HepG2 (cell line): Measurements from ENCODE around the gene PPP1R1B. TPM values are rescaled to one million over a fixed set of nuclear protein-coding genes. Genes with fewer than 3 reads are reported as not detected.

Experiments used
- AGO2 ChIP-seq: fragments of 200-400 bp; formaldehyde crosslinking; optimal IDR thresholded peaks from 2 replicates; pipeline ENCODE3; 2017; ENCODE audit warnings: mild to moderate bottlenecking, low read depth, low read length, moderate library complexity
- CCAR2 ChIP-seq: fragments of 200-400 bp; formaldehyde crosslinking; optimal IDR thresholded peaks from 2 replicates; pipeline ENCODE3; 2018; ENCODE audit warnings: low read depth, mild to moderate bottlenecking, low read length, moderate library complexity
- FIP1L1 ChIP-seq: fragments of 200-400 bp; formaldehyde crosslinking; IDR thresholded peaks from 2 replicates; pipeline ENCODE4 v1.6.1; 2018; ENCODE audit warnings: low read depth, mild to moderate bottlenecking, low read length, moderate library complexity, borderline replicate concordance; ENCODE audit not compliant: insufficient read depth
- FOXA3 ChIP-seq: IDR thresholded peaks from 2 replicates; pipeline ENCODE4 v1.6.1; 2016; ENCODE audit warnings: missing genetic modification reagents, missing compliant biosample characterization
- FOXC1 ChIP-seq: sonication (generic); formaldehyde crosslinking; IDR thresholded peaks from 2 replicates; pipeline ENCODE4 v1.8.0; 2022; ENCODE audit warnings: mild to moderate bottlenecking, missing genetic modification reagents, borderline replicate concordance
- IRF9 ChIP-seq: sonication (generic); formaldehyde crosslinking; IDR thresholded peaks from 2 replicates; pipeline ENCODE4 v1.8.0; 2022; ENCODE audit warnings: missing genetic modification reagents, mild to moderate bottlenecking, borderline replicate concordance
- ISX ChIP-seq: sonication (generic); formaldehyde crosslinking; conservative IDR thresholded peaks from 2 replicates; pipeline ENCODE4 v1.5.0; 2020; ENCODE audit warnings: missing genetic modification reagents
- JARID2 ChIP-seq: sonication (generic); formaldehyde crosslinking; IDR thresholded peaks from 2 replicates; pipeline ENCODE4 v1.8.1; 2023; ENCODE audit warnings: missing genetic modification reagents, inconsistent platforms; ENCODE audit not compliant: insufficient replicate concordance
- KDM2A ChIP-seq: sonication (generic); formaldehyde crosslinking; IDR thresholded peaks from 2 replicates; pipeline ENCODE4 v1.4.0; 2020; ENCODE audit warnings: low read depth, missing genetic modification reagents, borderline replicate concordance
- KLF6 ChIP-seq: IDR thresholded peaks from 2 replicates; pipeline ENCODE4 v1.8.0; 2016; ENCODE audit warnings: missing biosample characterization, missing genetic modification reagents
- MBNL3 ChIP-seq: fragments of 250-450 bp; sonication (Bioruptor Pico); conservative IDR thresholded peaks from 2 replicates; pipeline ENCODE4 v1.8.0; 2022; ENCODE audit warnings: mild to moderate bottlenecking, inconsistent platforms
- MIXL1 ChIP-seq: IDR thresholded peaks from 2 replicates; pipeline ENCODE4 v1.6.1; 2016
- MTA3 ChIP-seq: sonication (generic); formaldehyde crosslinking; IDR thresholded peaks from 2 replicates; pipeline ENCODE4 v1.4.0; 2020; ENCODE audit warnings: missing genetic modification reagents
- MTERF4 ChIP-seq: sonication (generic); formaldehyde crosslinking; IDR thresholded peaks from 2 replicates; pipeline ENCODE4 v1.8.0; 2023; ENCODE audit warnings: mild to moderate bottlenecking, missing genetic modification reagents
- NFIC ChIP-seq: IDR thresholded peaks from 2 replicates; pipeline ENCODE4 v1.6.1; 2012; ENCODE audit warnings: mild to moderate bottlenecking, low read length, inconsistent platforms
- PAF1 ChIP-seq: IDR thresholded peaks from 2 replicates; pipeline ENCODE4 v1.6.1; 2016; ENCODE audit warnings: missing genetic modification reagents, missing compliant biosample characterization
- PAXIP1 ChIP-seq: sonication (generic); formaldehyde crosslinking; conservative IDR thresholded peaks from 2 replicates; pipeline ENCODE4 v1.4.0; 2020; ENCODE audit warnings: mild to moderate bottlenecking, missing genetic modification reagents, moderate library complexity
- PHF5A ChIP-seq: IDR thresholded peaks from one replicate; pipeline ENCODE4 v1.6.1; 2018; ENCODE audit warnings: low read depth, missing genetic modification reagents; ENCODE audit not compliant: unreplicated experiment
- ZBTB38 ChIP-seq: sonication (generic); formaldehyde crosslinking; IDR thresholded peaks from 2 replicates; pipeline ENCODE4 v1.5.1; 2020; ENCODE audit warnings: mild to moderate bottlenecking, missing genetic modification reagents
- ZFP91 ChIP-seq: sonication (generic); formaldehyde crosslinking; IDR thresholded peaks from 2 replicates; pipeline ENCODE4 v1.9.0; 2022; ENCODE audit warnings: missing genetic modification reagents, mild to moderate bottlenecking, borderline replicate concordance
- ZNF75D ChIP-seq: sonication (generic); formaldehyde crosslinking; IDR thresholded peaks from 2 replicates; pipeline ENCODE4 v1.8.1; 2023; ENCODE audit warnings: missing genetic modification reagents, mild to moderate bottlenecking, borderline replicate concordance
- ZNF788 ChIP-seq: sonication (generic); formaldehyde crosslinking; IDR thresholded peaks from 2 replicates; pipeline ENCODE4 v1.5.0; 2020; ENCODE audit warnings: mild to moderate bottlenecking, missing genetic modification reagents, borderline replicate concordance
- ZNF839 ChIP-seq: sonication (generic); formaldehyde crosslinking; IDR thresholded peaks from 2 replicates; pipeline ENCODE4 v1.4.0; 2020; ENCODE audit warnings: missing genetic modification reagents, mild to moderate bottlenecking, borderline replicate concordance
- polyA plus RNA-seq, 8 experiments: library from polyadenylated mRNA; depleted of rRNA in 3 of 8; stranded (reverse) in 7 of 8; unstranded in 1 of 8; fragments of >200 nt; fragmentation: Illumina TruSeq in 4 of 8; extraction: Trizol in 4 of 8; gene quantifications; 2 replicates each; pipeline versions ENCODE4 v1.2.1 to v1.2.3, GENCODE V29; 2011 to 2016; ENCODE audit warnings: low read depth in 4 of 8, missing spikeins in 1 of 8, mixed read lengths in 1 of 8; ENCODE audit not compliant: insufficient read depth in 1 of 8
- total RNA-seq, 5 experiments: library from RNA; depleted of rRNA; stranded (reverse); fragments of >200 nt; fragmentation: Illumina TruSeq; extraction: Trizol; gene quantifications; 2 replicates each; pipeline ENCODE4 v1.2.3, GENCODE V29; 2016; ENCODE audit warnings: low read depth in 1 of 5

The PPP1R1B gene
- total and polyA plus RNA-seq, 2 of the 13 experiments (the other 11 are each of a cell fraction or from before 2014, with no cell fraction given), result 0.08 TPM; not detected in 1

GRCh38 chr17:39674702-39675389, 48.1 kb downstream of the PPP1R1B start (continued):
- TF ChIP-seq MTERF4 (CRISPR knock-in tag), result no peak
- TF ChIP-seq MBNL3 (CRISPR knock-in tag), result no peak
- no peak for TF ChIP-seq PAF1 (CRISPR knock-in tag)
- peak; percentile 17 for TF ChIP-seq AGO2
- TF ChIP-seq PHF5A, result peak; percentile 51
- TF ChIP-seq ZFP91 (CRISPR knock-in tag), result no peak
- TF ChIP-seq ZNF75D (CRISPR knock-in tag), result no peak
- TF ChIP-seq NFIC, result no peak
- TF ChIP-seq FOXC1, result no peak
- peak; percentile 32; the same call in 1 of the 2 replicates for TF ChIP-seq ZNF788 (CRISPR knock-in tag)
- 0 out of 2 replicates have a peak, but pooled peaks have one; percentile 33 for TF ChIP-seq ZBTB38 (CRISPR knock-in tag)
- TF ChIP-seq KDM2A (CRISPR knock-in tag), result peak; percentile 57; the same call in 1 of the 2 replicates
- no peak for TF ChIP-seq FIP1L1
- TF ChIP-seq KLF6 (CRISPR knock-in tag), result no peak
- no peak for TF ChIP-seq CCAR2
- TF ChIP-seq ZNF839, result no peak
- TF ChIP-seq PAXIP1 (CRISPR knock-in tag), result peak; percentile 95
- TF ChIP-seq MIXL1, result peak; percentile 65; the same call in 1 of the 2 replicates
- TF ChIP-seq ISX (CRISPR knock-in tag), result no peak
- TF ChIP-seq IRF9 (CRISPR knock-in tag), result 0 out of 2 replicates have a peak, but pooled peaks have one; percentile 18
- peak; percentile 71; the same call in 1 of the 2 replicates for TF ChIP-seq FOXA3 (CRISPR knock-in tag)
- no peak for TF ChIP-seq MTA3 (CRISPR knock-in tag)
- TF ChIP-seq JARID2 (CRISPR knock-in tag), result no peak
